Activated CD4-positive, alpha-beta T cell treated with anti-CD3 and anti-CD28 coated beads, Interleukin-2, amount 50 U/mL, for 48 hours (primary cell): ENCODE measurements around the gene ABCF2.

ENCODE experiments used
- DNase-seq, 2 experiments: peaks; one replicate each; pipeline ENCODE4 v3.0.0-alpha.2; 2020

Gene ABCF2

GRCh38 chr7:151240942-151241754 lies 14.1 kb upstream of the ABCF2 start:
- no peak for DNase-seq

GRCh38 chr7:151240536-151240935 lies 13.5 kb upstream of the ABCF2 start:
- no peak for DNase-seq

GRCh38 chr7:151239837-151240459 lies 12.9 kb upstream of the ABCF2 start:
- DNase-seq = no peak

- no peak for DNase-seq
Observed at GRCh38 chr7:151238924-151239836, 12.2 kb upstream of the ABCF2 start.

- DNase-seq = no peak
Observed at GRCh38 chr7:151238190-151238810, 11.3 kb upstream of the ABCF2 start.

GRCh38 chr7:151237244-151238189 lies 10.5 kb upstream of the ABCF2 start:
- DNase-seq = no peak

- no peak for DNase-seq
Observed at GRCh38 chr7:151236406-151236805, 9.4 kb upstream of the ABCF2 start.

GRCh38 chr7:151235091-151235787 lies 8.2 kb upstream of the ABCF2 start:
- no peak for DNase-seq

GRCh38 chr7:151233804-151234203 lies 6.8 kb upstream of the ABCF2 start:
- DNase-seq = no peak

- peak; percentile 74 to 82 for DNase-seq
Observed at GRCh38 chr7:151232917-151233701, 6.1 kb upstream of the ABCF2 start.

- peak; percentile 91 to 94 for DNase-seq
Observed at GRCh38 chr7:151232091-151232916, 5.3 kb upstream of the ABCF2 start, which contains the start of gene CHPF2. Gene CHPF2, plus strand, starts transcription at chr7:151232483. Its CDS starts 1,529 bp downstream, at chr7:151234012.

- DNase-seq = no peak
Observed at GRCh38 chr7:151231080-151231479, 4.1 kb upstream of the ABCF2 start.

GRCh38 chr7:151229249-151229648 lies 2.2 kb upstream of the ABCF2 start:
- no peak for DNase-seq

- no peak for DNase-seq
Observed at GRCh38 chr7:151228024-151228866, 1.2 kb upstream of the ABCF2 start.

- no peak for DNase-seq
Observed at GRCh38 chr7:151226560-151226874, 488 bp downstream of the ABCF2 start.

GRCh38 chr7:151225948-151226510 lies 976 bp downstream of the ABCF2 start:
- DNase-seq = no peak

- DNase-seq = no peak
Observed at GRCh38 chr7:151223728-151224127, 3.3 kb downstream of the ABCF2 start.

- DNase-seq = no peak
Observed at GRCh38 chr7:151218170-151218569, 8.8 kb downstream of the ABCF2 start.
